ENCODE results near the gene CDH19. TPM values are rescaled to one million over a fixed set of nuclear protein-coding genes. Genes with fewer than 3 reads are reported as not detected.
"Not testable (repeated sequence)": the region's sequence is repeated elsewhere in the genome, so short reads cannot be mapped to it uniquely, and the experiment has no call there.

CDH19 gene
- total RNA-seq, 4 donors from 2014 or later, result 0.56 to 18.6 (median 2.9) TPM

- ATAC-seq (ENCODE audit: low FRiP score), result no peak
Measured at GRCh38 chr18:66506178-66506577, 97.7 kb downstream of the CDH19 start.

GRCh38 chr18:66497351-66497750 is 106.5 kb downstream of the CDH19 start:
- TF ChIP-seq CTCF (IDR thresholded peaks at IDR 0.05), result no peak
- ATAC-seq (ENCODE audit: low FRiP score) (no peak), DNase-seq (ENCODE audit: low spot score) (no peak)

More at GRCh38 chr18:66506178-66506577, 97.7 kb downstream of the CDH19 start:
- DNase-seq (ENCODE audit: low spot score), result no peak
- no peak for TF ChIP-seq CTCF (IDR thresholded peaks at IDR 0.05)

GRCh38 chr18:66495844-66496243 is 108.0 kb downstream of the CDH19 start:
- no peak for TF ChIP-seq CTCF (IDR thresholded peaks at IDR 0.05)
- no peak for ATAC-seq (ENCODE audit: low FRiP score)
- DNase-seq (ENCODE audit: low spot score), result no peak

GRCh38 chr18:66473882-66474281 is 130.0 kb downstream of the CDH19 start:
- DNase-seq (ENCODE audit: low spot score) (no peak), ATAC-seq (ENCODE audit: low FRiP score) (no peak)
- TF ChIP-seq CTCF (IDR thresholded peaks at IDR 0.05), result no peak

- not testable (repeated sequence) for ATAC-seq (ENCODE audit: low FRiP score); DNase-seq (ENCODE audit: low spot score)
Measured at GRCh38 chr18:66466184-66466583, 137.7 kb downstream of the CDH19 start.

- no peak for DNase-seq (ENCODE audit: low spot score)
- no peak for ATAC-seq (ENCODE audit: low FRiP score)
- no peak for TF ChIP-seq CTCF (IDR thresholded peaks at IDR 0.05)
Measured at GRCh38 chr18:66461344-66461743, 142.5 kb downstream of the CDH19 start.

- ATAC-seq (ENCODE audit: low FRiP score) (no peak), DNase-seq (ENCODE audit: low spot score) (no peak)
- no peak for TF ChIP-seq CTCF (IDR thresholded peaks at IDR 0.05)
Measured at GRCh38 chr18:66457245-66457644, 146.6 kb downstream of the CDH19 start.

All from omental fat pad (tissue), 4 donors.